ENCODE results near the gene KCNK4. TPM values are rescaled to one million over a fixed set of nuclear protein-coding genes. Genes with fewer than 3 reads are reported as not detected.
"Not testable (repeated sequence)": the region's sequence is repeated elsewhere in the genome, so short reads cannot be mapped to it uniquely, and the experiment has no call there.

KCNK4 gene
- total RNA-seq, 4 donors from 2014 or later, result not detected

GRCh38 chr11:64306876-64307622 is 15.9 kb downstream of the KCNK4 start:
- TF ChIP-seq CTCF (IDR thresholded peaks at IDR 0.05), result no peak
- ATAC-seq (ENCODE audit: low FRiP score), result no peak
- no peak for DNase-seq (ENCODE audit: low spot score)

GRCh38 chr11:64307795-64308194 is 16.7 kb downstream of the KCNK4 start:
- not testable (repeated sequence) for DNase-seq (ENCODE audit: low spot score); ATAC-seq (ENCODE audit: low FRiP score)

- no peak for ATAC-seq (ENCODE audit: low FRiP score)
- no peak for DNase-seq (ENCODE audit: low spot score)
- TF ChIP-seq CTCF (IDR thresholded peaks at IDR 0.05), result no peak
Observed at GRCh38 chr11:64312947-64313346, 21.8 kb downstream of the KCNK4 start.

GRCh38 chr11:64313491-64314145 is 22.5 kb downstream of the KCNK4 start:
- ATAC-seq (ENCODE audit: low FRiP score), result no peak
- TF ChIP-seq CTCF (IDR thresholded peaks at IDR 0.05), result no peak
- DNase-seq (ENCODE audit: low spot score), result no peak

- no peak for TF ChIP-seq CTCF (IDR thresholded peaks at IDR 0.05)
- no peak for ATAC-seq (ENCODE audit: low FRiP score)
- DNase-seq (ENCODE audit: low spot score), result no peak
Observed at GRCh38 chr11:64314146-64314804, 23.2 kb downstream of the KCNK4 start.

- DNase-seq (ENCODE audit: low spot score) (no peak), ATAC-seq (ENCODE audit: low FRiP score) (no peak)
- TF ChIP-seq CTCF (IDR thresholded peaks at IDR 0.05), result no peak
Observed at GRCh38 chr11:64314805-64315561, 23.9 kb downstream of the KCNK4 start.

- not testable (repeated sequence) for DNase-seq (ENCODE audit: low spot score); ATAC-seq (ENCODE audit: low FRiP score)
Observed at GRCh38 chr11:64315667-64316526, 24.8 kb downstream of the KCNK4 start.
